AG09309 (cell line): ENCODE data around the gene WDR7.

Experiments
- DNase-seq: peaks from one replicate; pipeline ENCODE4 v3.0.0-alpha.2; 2010; ENCODE audit warnings: low read depth
- H3K4me3 ChIP-seq: 2 replicates; pipeline ENCODE4 v1.5.1; 2011; ENCODE audit warnings: mild to moderate bottlenecking, low read depth, low read length, moderate library complexity; ENCODE audit not compliant: control insufficient read depth
- TF ChIP-seq, protein P1 (sequence below): IDR thresholded peaks from 2 replicates; pipeline ENCODE4 v1.5.1; 2011; ENCODE audit warnings: mild to moderate bottlenecking, low read depth, low read length, inconsistent platforms; ENCODE audit not compliant: insufficient read depth, control insufficient read depth; ENCODE audit errors: missing control alignments

The WDR7 gene

DNA sequence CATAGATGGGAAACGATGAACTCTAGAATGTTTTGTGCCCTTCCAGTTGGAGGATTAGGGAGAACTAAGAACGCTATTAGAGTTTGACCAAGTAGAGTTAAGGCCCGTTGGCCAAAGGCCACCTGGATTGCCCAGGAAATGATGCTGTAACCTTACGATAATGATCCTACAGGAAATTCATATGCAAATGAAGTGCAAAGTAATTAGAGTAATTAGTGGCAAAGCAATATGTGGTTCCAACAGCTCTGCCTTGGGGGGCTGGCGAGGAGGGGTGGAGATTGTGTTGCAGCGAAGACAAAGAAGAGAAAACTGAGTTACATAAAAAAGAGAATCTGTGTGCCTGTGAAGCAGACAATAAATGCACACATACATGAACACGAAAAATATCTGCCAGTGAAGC lies 434.2 kb downstream of the WDR7 start:
- TF ChIP-seq, protein P1, sequence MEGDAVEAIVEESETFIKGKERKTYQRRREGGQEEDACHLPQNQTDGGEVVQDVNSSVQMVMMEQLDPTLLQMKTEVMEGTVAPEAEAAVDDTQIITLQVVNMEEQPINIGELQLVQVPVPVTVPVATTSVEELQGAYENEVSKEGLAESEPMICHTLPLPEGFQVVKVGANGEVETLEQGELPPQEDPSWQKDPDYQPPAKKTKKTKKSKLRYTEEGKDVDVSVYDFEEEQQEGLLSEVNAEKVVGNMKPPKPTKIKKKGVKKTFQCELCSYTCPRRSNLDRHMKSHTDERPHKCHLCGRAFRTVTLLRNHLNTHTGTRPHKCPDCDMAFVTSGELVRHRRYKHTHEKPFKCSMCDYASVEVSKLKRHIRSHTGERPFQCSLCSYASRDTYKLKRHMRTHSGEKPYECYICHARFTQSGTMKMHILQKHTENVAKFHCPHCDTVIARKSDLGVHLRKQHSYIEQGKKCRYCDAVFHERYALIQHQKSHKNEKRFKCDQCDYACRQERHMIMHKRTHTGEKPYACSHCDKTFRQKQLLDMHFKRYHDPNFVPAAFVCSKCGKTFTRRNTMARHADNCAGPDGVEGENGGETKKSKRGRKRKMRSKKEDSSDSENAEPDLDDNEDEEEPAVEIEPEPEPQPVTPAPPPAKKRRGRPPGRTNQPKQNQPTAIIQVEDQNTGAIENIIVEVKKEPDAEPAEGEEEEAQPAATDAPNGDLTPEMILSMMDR, result no peak
- no peak for DNase-seq
- no peak overlapping the region for H3K4me3 ChIP-seq

DNA sequence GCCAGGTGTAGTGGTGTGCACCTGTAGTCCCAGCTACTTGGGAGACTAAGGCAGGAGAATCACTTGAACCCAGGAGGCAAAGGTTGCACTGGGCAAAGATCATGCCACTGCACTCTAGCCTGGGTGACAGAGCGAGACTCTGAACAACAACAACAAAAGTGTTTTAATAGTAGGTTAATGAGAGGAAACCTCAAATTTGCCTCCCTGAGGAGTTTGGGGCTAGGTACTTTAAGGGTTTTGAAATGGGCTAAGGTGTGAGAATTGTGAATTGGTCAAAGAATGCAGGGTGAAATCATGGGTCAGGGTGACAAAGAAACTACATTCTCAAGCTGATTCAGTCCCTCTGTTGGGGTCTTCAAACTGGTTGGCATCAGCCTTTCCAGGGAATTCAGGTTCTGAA lies 435.0 kb downstream of the WDR7 start:
- H3K4me3 ChIP-seq, result no peak overlapping the region
- TF ChIP-seq, protein P1, result no peak
- no peak for DNase-seq
